ENCODE data around the gene SWSAP1.

The SWSAP1 gene

DNA sequence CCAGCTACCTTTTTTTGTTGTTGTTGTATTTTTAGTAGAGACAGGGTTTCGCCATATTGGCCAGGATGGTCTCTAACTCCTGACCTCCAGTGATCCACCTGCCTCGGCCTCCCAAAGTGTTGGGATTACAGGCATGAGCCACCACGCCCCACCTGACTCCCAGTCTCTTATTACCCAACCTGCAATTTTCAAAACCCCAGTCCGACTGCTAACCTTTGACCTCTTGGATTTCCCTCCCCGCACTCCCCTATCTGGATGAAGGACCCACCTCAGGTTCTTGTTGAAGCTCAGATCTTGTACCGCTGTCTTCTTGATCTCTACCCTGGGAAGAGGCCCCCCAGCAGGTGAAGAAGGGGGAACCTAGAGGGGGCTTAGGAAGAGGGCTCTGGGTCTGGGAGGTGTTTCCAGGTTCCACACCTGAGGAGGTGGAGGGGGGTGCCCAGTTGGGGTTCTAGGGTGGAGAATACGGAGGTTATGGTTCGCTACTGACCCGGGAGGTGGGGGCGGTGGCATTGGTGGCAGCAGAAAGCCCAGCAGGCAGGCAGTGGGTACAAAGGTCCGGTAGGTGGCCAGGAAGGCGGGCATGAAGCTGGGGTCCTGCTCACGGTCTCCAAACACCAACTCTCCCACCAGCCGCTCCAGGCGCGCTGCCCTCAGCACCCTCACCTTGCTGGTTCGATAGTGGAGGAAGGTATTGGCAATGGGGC lies 42.0 kb downstream of the SWSAP1 start:
- no peak for DNase-seq (ENCODE audit: low spot score)

DNA sequence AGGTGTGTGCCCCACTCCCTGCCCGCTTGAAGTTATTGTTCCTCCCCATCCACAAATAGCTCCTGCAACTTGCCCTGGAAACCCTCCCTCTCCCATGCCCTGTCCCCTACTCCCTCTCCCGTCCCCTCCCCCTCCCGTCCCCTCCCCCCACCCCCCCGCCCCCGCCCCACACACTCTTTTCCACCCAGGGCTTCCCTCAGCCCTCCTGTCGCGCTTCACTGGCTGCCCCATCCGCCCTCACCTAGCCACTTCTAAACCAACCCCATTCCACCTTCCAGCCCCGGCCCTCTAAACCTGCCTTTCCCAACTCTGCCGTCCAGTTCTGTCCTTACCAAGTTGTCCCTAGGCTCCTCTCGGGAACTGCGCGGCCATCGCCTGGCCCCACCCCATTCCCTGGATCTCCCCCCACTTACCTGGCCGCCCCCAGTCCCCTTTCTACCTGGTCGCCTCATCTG lies 43.7 kb downstream of the SWSAP1 start:
- DNase-seq (ENCODE audit: low spot score): no peak

DNA sequence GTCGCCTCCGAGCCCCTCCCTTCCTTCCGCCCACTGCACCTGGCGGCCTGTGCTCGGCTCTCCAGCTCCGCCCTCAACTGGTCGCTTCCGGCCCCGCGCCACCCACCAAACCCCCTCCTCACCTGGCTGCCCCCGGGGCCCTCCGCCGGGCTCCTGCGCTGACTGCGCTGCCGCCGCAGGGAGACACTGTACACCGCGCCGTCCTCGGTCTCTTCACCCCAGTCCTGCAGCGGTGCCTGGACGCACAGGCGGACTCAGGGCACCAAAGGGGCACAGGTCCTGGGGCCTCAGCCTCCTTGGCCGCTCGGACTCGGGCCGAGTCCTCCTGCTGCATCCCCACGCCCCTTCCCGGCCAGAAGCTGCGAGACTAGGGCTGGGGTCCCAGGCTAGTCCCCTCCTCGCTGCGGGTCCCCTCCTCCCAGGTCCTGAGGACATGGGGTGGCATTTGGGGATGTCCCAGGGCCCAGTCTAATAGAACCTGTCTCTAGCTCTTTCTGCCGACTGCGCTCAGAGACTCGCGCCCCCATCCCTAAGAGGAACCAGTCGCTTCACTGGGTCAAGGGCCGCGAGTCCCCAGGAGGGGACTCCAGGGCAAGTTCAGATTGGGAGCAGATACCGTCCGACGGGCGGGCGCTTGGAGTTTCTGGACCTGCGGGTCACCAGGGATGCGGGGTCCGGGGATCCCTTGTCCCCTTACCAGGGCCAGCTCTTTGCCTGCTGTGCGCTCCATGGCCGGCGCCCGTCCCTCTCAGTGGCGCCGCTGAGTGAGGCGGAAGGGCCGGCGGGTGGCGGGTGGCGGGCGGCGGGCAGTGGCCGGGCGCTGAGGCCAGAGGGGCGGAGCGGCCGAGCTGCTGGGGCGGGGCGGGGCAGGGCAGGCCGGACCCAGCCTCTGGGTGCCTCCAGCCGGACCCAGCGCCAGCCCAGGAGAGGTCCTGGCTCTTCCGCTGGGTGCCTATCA lies 44.4 kb downstream of the SWSAP1 start, which contains the start of gene RGL3:
Gene RGL3, minus strand, starts transcription at position 766 of the 958 bp plus-strand sequence. Its CDS starts 36 bp downstream, at position 730.
- DNase-seq (ENCODE audit: low spot score): peak; percentile 72

DNA sequence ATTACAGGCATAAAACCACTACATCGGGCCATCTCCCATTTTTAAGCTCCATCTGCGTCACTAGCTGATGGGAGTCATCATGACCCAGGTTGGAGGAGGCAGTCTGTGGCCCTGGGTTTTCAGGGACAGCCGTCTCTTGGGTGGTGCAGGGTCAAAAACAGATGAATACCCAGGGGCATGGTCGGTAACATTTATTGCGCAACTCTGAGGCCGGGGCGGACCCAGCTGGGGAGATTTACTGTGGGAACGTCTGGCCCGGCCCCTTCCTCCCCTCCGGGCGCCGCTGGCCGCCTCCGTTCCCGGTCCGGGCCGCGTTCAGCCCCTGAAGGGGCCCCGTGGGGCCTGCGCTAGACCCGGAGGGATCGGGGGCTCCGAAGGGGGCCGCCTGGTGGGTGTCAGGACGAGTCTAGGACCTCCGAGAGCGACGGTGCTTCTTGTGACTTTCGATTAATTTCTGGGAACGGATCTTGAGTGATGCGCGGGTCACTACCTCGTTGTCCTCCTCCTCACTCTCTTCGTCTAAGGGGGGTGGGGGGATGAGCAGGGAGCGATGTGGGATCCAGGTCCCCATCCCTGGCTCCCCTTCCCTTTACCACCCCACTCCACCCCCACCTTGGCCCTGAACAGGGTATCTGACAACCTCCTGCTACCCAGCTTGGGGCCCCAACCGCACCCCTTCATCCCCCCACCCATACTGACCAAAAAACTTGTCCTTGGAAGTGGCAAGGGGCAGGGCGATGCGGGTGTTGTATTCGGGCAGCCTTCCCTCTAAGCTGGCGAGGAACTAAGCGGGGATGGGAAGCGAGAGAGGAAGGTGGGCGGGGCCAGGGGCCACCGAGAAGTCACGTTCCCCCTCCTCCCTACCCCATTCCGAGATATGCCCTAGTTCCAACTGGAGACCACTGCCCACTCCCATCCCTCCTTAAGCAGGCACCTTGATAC lies 46.2 kb downstream of the SWSAP1 start:
- peak; percentile 75 for DNase-seq (ENCODE audit: low spot score)

DNA sequence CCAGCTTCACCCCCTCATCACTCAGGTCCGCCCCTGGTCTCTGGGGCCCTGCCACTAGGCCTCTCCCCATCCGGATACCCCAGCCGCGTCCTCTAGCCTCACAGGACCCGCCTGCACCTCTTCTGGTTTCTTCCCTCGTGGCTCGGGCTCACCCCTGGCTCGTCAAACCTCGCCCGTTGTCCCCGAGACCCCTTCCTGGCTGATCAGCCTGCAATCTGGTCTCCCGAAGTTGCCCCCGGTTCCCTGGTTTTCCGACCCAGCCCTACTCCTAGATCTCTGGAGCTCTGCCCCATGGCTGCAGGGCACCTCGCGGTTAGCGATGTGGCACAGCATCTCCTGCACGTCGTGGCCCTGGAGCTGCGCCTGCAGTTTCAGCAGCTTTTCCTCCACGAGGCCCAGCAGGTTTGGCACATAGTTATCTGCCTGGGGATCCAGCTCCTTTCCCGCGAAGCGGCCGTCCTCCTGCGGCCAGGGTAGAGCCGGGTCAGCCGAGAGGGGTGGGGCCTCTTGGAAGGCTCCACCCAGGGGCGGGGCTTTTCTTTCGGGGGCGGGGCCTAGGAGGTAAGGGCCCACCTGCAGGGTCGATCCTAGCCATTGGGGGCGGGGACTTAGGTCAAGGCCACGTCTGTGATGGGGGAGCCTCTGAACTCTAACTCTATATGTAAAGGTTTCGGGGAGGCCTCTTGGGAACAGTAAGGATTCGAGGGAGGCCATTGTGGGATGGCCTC lies 47.1 kb downstream of the SWSAP1 start:
- DNase-seq (ENCODE audit: low spot score): peak; percentile 54

DNA sequence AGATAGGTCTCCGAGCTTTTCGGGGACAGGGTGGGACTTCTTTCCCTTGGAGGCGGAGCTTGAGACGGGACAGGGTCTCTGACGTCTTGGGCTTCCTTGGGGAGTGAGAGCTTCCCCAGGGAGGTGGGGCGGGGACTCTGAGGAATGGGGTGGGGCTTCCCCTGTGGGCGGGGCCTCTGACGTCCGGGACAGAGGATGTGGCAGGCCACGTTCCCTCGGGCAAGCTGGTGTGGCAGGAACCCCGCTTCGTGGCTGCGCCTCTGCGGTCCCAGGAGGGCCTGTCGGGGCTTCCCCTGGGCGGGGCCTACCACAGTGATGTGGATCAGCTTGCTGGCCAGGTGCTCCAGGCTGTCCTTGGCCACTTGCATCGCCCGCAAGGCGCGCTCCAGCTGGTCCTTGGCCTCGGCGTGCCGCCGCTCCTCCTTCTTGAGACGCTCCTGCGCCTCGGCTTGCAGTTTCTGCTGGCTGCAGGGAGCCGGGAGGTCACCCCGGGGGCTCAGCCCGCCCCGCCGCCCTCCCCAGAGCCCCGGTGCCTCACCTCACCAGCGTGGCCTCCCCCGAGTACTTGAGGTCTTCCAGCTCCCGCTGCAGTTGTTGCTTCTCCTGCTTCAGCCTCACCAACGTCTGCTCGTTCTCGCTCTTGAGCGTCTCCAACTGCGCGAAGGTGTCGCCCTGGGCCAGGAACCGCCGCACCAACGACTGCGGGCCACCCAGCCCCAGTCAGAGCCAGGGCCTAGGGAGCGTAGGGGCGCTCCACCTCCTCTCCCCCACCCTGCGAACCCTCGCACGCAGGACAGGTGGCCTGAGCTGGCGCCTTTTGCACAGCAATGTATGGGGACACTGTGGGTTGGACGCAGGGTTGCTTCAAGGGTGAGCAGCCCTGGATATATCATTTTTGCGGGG lies 47.9 kb downstream of the SWSAP1 start:
- DNase-seq (ENCODE audit: low spot score): no peak

DNA sequence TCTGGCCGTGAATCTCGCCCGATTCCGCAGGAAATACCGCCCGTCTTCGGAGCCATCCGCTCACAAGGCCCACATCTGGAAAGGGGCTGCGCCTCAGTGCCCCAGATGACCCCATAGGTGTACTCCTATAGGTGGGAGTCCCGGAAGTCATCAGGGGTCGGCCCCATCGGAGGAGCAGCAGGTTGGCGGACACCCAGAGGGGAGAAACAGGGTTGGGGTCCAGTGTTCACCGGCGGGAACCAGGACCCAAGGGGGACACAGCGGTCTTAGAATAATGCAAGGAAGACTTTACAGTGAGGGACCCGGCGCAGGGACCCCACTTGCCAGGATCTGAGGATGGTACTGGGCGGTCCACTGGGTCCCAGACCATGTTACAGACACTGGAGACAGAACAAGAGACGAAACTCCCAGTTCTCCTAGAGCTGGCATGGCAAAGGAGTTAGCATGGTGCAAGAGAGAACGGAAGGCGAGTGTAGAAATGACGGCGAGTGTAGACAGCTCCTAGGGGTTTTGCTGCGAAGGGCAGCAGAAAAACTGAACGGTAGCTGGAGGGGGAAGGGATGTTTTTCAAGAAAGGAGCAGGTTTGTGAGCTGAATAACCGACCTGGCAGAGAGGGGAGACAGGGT lies 48.8 kb downstream of the SWSAP1 start:
- DNase-seq (ENCODE audit: low spot score): no peak

DNA sequence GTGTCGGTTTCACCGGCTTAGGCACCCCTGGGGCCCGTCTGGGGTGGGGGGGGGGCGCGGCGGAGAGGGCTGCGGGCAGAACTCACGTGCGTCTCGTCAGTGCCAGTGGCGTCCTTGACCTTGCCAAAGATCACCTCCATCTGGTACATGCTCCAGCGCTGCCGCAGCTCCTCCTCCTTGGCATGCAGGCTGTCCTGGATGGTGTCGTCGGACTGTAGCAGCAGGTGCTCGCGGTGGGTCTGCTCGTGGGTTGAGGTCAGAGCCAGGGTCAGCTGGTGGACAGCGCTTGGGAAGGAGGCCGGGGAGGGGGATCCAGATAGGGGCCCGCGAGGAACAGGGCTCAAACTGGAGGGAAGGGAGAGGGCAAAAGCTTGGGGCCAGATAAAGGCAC lies 49.3 kb downstream of the SWSAP1 start:
- peak; percentile 34 for DNase-seq (ENCODE audit: low spot score)
